Natural killer cell treated with Interleukin-12 subunit alpha and Interleukin-12 subunit beta and Interleukin-15 and Interleukin-18, amount 100 ng/mL, for 72 hours (primary cell): ENCODE data around the gene NPY4R2. TPM values are rescaled to one million over a fixed set of nuclear protein-coding genes. Genes with fewer than 3 reads are reported as not detected.
"Not testable (repeated sequence)": the region's sequence is repeated elsewhere in the genome, so short reads cannot be mapped to it uniquely, and the experiment has no call there.

ENCODE experiments used
- ATAC-seq, 2 donors: fragments of 150-1000 bp; cut with Tn5 transposase in 1 of 2; sonication (Bioruptor Pico), chemical (Tn5 transposase) in 1 of 2; 2 replicates each; pipeline ENCODE4 v1.10.0; 2021
- DNase-seq: peaks from one replicate; pipeline ENCODE4 v3.0.0; 2022; ENCODE audit warnings: low spot score
- H3K27ac Mint-ChIP-seq, 2 donors: 1 replicate in 1 of 2; 2 replicates in 1 of 2; pipeline ENCODE4 v1.8.0; 2022; ENCODE audit warnings: mixed read lengths in 2 of 2, mild to moderate bottlenecking in 1 of 2, moderate library complexity in 1 of 2
- H3K27me3 Mint-ChIP-seq, 2 donors: 1 replicate in 1 of 2; 2 replicates in 1 of 2; pipeline ENCODE4 v1.8.0; 2022; ENCODE audit warnings: mixed read lengths in 2 of 2
- H3K36me3 Mint-ChIP-seq: one replicate; pipeline ENCODE4 v1.8.0; 2022; ENCODE audit warnings: mixed read lengths
- H3K4me1 Mint-ChIP-seq, 2 donors: 1 replicate in 1 of 2; 2 replicates in 1 of 2; pipeline ENCODE4 v1.8.0; 2022; ENCODE audit warnings: low read depth in 2 of 2, mixed read lengths in 2 of 2, mild to moderate bottlenecking in 1 of 2
- H3K4me3 Mint-ChIP-seq: one replicate; pipeline ENCODE4 v1.8.0; 2022; ENCODE audit warnings: mixed read lengths
- H3K9me3 Mint-ChIP-seq: 2 replicates; pipeline ENCODE4 v1.8.0; 2022; ENCODE audit warnings: mixed read lengths
- total RNA-seq, 2 donors: library from RNA; stranded (reverse); gene quantifications; one replicate each; pipeline ENCODE4 v1.2.3, GENCODE V29; 2022

The NPY4R2 gene
- total RNA-seq, 2 donors from 2014 or later, result not detected

DNA sequence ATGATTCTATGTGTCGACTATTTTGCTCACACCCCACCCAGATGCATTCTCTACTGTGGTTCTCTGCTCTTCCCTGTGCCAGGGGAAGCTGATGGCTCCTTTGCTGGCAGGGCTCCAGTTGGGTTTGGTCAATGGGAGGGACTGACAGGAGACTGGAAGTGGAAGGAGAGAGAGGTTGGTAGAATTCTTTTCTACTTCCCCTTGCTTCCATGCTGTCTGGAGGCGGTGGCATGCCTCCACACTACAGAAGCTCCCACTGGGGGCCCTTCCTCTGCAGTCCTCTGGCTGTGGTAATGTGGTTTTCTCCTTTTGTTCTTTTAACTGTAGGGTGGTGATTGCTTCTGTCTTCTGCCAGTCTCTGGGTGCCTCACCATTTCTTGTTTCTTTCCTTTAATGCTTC is 4.4 kb upstream of the NPY4R2 start:
- H3K4me1 Mint-ChIP-seq, H3K4me3 Mint-ChIP-seq, H3K9me3 Mint-ChIP-seq, DNase-seq, H3K27ac Mint-ChIP-seq, H3K27me3 Mint-ChIP-seq, H3K36me3 Mint-ChIP-seq, ATAC-seq: not testable (repeated sequence)

DNA sequence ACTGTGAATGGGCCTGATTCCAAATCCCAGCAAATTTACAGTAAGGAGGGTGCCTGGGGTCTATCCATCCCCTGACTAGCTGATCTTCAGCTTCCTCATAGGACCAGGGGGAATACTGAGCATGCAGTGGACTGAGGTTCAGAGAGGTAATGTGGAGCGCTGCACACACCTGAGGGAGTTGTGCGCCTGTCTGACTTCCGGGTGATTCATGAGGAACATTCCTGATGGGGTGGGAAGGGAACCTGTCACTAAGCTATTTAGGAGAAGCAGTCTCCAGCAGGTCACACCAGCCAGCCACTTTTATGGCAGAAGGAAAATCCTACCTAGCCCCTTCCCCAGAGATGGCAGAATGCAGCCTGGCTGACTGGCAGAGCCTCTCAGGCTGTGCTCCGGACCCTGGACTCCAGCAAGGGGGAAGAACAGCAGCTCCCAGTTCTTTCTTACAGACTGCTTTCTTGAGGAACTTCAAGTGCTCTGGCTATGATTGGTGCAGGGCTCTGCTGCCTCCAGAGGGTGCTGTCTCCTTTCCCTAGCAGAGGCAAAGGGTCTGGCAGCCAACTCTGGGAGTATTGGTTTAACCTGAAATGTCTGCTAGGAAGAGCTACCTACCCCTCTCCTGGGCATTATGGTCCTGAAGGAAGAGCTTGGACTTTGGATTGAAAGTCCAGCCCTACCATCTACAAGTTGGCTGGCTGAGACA is 2.5 kb upstream of the NPY4R2 start:
- not testable (repeated sequence) for DNase-seq, H3K27me3 Mint-ChIP-seq, H3K4me3 Mint-ChIP-seq, H3K9me3 Mint-ChIP-seq, ATAC-seq, H3K4me1 Mint-ChIP-seq, H3K36me3 Mint-ChIP-seq, H3K27ac Mint-ChIP-seq

DNA sequence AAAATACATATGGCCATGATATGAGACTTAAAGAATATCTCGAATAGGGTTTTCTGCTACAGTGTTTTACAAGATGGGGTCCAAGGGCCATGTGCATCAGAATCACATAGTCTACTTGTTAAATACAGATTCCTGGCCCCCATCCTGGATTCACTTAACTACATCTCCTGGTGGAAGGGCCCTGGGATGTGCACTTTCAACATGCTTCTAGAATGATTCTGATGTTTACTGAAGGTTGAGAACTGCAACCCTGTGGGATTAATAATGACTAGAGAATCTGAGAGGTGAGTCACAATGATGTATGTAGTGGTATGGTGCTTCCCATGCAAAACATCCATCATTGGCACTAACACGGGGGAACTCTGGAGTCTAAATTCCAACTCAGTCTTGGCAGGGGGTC is 2.1 kb downstream of the NPY4R2 start:
- not testable (repeated sequence) for H3K27ac Mint-ChIP-seq, H3K36me3 Mint-ChIP-seq, H3K4me1 Mint-ChIP-seq, DNase-seq, H3K4me3 Mint-ChIP-seq, H3K27me3 Mint-ChIP-seq, H3K9me3 Mint-ChIP-seq, ATAC-seq

DNA sequence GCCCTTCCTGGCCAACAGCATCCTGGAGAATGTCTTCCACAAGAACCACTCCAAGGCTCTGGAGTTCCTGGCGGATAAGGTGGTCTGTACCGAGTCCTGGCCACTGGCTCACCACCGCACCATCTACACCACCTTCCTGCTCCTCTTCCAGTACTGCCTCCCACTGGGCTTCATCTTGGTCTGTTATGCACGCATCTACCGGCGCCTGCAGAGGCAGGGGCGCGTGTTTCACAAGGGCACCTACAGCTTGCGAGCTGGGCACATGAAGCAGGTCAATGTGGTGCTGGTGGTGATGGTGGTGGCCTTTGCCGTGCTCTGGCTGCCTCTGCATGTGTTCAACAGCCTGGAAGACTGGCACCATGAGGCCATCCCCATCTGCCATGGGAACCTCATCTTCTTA is 4.0 kb downstream of the NPY4R2 start:
- ATAC-seq, result peak in 1 of 2 donors; percentile 8
- H3K27me3 Mint-ChIP-seq, H3K4me1 Mint-ChIP-seq, H3K9me3 Mint-ChIP-seq, H3K36me3 Mint-ChIP-seq, DNase-seq, H3K4me3 Mint-ChIP-seq, H3K27ac Mint-ChIP-seq: not testable (repeated sequence)

DNA sequence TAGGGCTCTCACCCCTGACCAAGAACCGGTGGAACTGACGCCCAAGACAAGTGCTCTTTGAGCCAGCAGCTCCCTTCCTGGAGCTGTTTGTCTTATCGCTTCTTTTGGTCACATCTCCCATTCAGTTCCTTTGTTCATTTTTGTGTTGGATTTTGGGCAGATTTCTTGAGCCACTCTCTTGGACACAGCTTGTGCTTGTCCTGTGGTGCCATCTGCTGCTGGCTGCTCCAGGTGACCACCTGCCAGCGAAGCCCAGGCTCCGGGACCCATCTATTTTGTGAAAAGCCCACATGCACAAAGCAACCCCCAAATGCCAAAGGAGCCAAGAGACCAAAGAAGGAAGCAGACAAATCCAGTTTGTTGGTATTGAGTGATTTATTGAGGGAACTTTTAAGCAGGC is 6.2 kb downstream of the NPY4R2 start:
- H3K27ac Mint-ChIP-seq, H3K4me1 Mint-ChIP-seq, ATAC-seq, H3K36me3 Mint-ChIP-seq, H3K27me3 Mint-ChIP-seq, H3K4me3 Mint-ChIP-seq, H3K9me3 Mint-ChIP-seq, DNase-seq: not testable (repeated sequence)

DNA sequence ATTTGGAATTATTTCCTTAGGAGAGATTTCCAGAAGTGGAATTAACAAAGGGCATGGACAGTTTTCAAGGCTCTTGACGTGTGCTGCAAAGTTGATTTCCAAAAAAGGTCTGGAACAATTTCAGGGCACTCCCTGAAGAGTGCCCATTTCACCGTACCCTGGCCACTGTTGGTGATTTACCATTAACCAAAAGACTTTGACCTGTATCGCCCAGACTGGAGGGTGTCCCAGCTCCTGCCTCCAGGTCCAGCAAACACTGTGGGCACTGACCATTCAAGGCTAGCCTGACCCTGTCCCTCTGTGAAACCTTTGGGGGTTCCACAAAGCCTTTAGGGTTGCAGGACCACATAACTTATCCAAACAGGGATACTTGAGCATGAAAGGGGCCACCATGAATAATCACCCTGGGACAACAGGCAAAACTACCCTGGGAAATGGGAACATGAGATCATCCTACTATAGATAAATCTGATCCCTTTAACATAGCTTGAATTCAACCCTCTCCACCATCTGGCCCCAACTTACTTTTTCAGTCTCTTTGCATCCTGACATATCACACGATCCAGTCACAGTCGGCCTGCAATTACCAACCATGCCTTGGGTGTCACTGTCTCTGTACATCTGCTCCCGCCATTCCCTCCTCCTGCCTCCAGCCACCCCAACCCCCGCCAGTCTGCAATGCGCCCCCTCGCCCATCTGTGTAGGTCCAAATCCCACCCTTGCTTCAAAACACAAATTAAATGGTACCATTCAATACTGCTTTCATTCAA is 8.9 kb downstream of the NPY4R2 start:
- H3K27ac Mint-ChIP-seq, H3K27me3 Mint-ChIP-seq, H3K36me3 Mint-ChIP-seq, DNase-seq, H3K4me3 Mint-ChIP-seq, H3K9me3 Mint-ChIP-seq, ATAC-seq, H3K4me1 Mint-ChIP-seq: not testable (repeated sequence)

DNA sequence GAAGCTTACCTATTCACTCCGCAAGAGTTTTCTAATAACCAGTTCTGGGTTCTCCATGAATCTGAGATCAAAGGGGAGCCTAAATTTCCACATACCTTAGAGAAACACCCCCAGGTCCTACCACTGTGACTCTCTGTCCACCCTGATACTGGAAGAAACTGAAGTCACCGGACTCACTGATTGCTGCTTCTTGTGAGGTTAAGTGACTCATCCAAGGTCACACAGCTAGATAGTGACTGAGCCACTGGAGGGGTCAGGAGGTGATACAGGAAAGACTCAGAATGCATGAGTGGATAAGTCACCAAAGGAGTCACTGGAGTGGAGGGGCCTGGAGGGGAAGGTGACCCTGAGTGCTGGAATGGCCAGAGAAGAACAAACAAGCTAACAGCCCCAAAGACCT is 9.8 kb downstream of the NPY4R2 start:
- not testable (repeated sequence) for H3K36me3 Mint-ChIP-seq, DNase-seq, ATAC-seq, H3K4me3 Mint-ChIP-seq, H3K27ac Mint-ChIP-seq, H3K4me1 Mint-ChIP-seq, H3K9me3 Mint-ChIP-seq, H3K27me3 Mint-ChIP-seq

DNA sequence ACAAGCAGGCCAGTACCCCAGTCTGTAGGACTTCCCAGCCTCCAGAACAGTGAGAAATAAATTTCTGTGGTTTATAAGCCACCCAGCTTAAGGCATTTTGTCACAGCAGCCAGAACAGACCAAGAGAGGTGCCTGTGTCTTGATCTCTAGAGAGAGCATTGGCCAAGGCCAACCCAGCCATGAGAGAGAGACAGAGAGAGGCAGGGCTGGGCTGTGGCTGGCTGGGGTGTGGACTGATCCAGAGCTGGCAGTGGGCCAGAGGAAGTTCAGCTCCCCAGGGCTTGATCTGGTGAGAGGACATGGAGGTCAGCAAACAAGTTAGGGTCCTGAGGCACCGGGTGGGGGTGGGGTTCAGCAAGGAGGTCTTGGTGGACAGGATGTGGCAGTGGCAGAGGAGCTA is 14.4 kb downstream of the NPY4R2 start:
- not testable (repeated sequence) for H3K4me3 Mint-ChIP-seq, H3K9me3 Mint-ChIP-seq, H3K4me1 Mint-ChIP-seq, H3K27me3 Mint-ChIP-seq, DNase-seq, H3K27ac Mint-ChIP-seq, ATAC-seq, H3K36me3 Mint-ChIP-seq

DNA sequence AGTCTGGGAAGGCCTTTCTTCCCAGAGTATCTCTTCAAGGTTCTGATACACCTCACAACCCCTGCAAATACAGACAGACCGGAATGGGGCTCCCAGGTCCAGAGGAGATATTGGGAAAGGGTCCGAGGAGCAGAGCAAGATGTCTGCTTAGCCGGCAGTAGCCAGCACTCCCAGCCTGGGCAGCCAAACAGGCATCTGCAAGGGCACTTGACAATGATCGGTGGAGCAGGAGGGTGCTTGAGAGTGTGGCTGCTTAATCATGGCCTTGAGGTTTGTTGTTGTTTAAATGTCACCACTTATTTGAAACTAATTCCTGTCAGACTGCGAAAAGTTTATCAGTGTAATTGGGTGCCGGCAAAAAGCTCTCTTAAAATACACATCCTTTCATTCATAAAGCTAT is 15.0 kb downstream of the NPY4R2 start:
- not testable (repeated sequence) for ATAC-seq, H3K4me1 Mint-ChIP-seq, H3K4me3 Mint-ChIP-seq, H3K27me3 Mint-ChIP-seq, DNase-seq, H3K36me3 Mint-ChIP-seq, H3K27ac Mint-ChIP-seq, H3K9me3 Mint-ChIP-seq

DNA sequence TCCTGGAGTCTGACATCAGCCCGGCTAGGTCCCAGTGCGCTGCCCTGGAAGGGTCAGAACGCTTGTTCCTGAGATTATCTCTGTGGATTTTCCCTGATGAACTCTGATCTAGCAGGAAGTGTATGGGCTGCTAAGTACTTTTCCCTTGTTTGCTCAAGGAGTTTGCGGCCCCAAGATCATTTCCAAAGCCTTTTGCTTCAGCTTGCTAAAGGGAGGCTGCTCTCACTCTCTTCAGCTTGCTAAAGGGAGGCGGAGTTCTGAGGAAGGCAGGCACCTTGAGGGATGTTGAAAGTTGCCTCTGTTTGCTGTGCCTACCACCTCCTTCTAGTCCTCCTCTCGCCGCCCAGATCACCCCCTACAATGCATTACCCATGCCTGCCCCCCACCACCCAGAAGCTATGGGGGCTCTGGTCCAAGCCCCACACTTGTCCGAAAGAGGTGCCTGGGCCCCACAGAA is 18.3 kb downstream of the NPY4R2 start:
- H3K4me1 Mint-ChIP-seq, H3K36me3 Mint-ChIP-seq, H3K4me3 Mint-ChIP-seq, DNase-seq, H3K27me3 Mint-ChIP-seq, ATAC-seq, H3K9me3 Mint-ChIP-seq, H3K27ac Mint-ChIP-seq: not testable (repeated sequence)

DNA sequence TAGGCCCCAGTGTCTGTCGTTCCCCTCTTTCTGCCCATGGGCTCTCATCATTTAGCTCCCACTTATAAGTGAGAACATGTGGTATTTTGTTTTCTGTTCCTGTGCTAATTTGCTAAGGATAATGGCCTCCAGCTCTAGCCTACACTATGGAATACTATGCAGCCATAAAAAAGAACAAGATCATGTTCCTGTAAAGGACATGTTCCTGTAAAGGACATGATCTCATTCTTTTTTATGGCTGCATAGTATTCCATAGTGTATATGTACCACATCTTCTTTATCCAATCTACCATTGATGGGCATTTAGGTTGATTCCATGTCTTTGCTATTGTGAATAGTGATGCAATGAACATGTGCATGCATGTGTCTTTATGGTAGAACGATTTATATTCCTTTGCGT is 19.2 kb downstream of the NPY4R2 start:
- not testable (repeated sequence) for H3K4me1 Mint-ChIP-seq, ATAC-seq, H3K4me3 Mint-ChIP-seq, H3K27ac Mint-ChIP-seq, H3K9me3 Mint-ChIP-seq, H3K27me3 Mint-ChIP-seq, H3K36me3 Mint-ChIP-seq, DNase-seq

DNA sequence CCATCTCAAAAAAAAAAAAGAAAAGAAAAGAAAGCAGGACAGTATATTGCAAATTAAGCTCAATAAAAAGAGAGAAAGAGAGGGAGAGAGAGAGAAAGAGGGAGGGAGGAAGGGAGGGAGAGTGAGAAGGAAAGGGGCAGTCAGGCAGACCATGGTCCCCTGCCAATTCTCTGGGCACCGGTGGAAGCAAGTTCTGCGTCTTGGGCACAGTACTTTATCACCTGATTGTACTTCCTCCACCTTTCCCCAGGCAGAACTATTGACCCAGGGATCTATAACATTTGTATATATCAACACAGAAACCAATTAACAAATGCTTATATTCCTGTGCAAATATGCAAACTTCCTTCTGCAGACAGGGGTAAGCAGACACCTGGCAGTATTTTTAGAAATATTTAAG is 22.4 kb downstream of the NPY4R2 start:
- not testable (repeated sequence) for H3K4me1 Mint-ChIP-seq, ATAC-seq, H3K27me3 Mint-ChIP-seq, DNase-seq, H3K4me3 Mint-ChIP-seq, H3K9me3 Mint-ChIP-seq, H3K36me3 Mint-ChIP-seq, H3K27ac Mint-ChIP-seq

DNA sequence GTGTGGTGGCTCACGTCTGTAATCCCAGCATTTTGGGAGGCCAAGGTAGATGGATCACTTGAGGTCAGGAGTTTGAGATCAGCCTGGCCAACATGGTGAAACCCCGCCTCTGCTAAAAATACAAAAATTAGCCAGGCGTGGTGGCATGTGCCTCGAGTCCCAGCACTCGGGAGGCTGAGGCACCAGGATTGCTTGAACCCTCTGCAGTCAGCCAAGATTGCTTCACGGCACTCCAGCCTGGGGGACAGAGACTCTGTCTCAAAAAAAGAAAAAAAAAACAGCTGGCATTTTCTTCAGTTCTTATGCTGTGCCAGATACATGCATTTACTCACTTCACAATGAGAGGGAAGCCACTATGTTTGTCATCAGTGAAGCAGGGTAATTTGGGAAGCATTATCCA is 22.9 kb downstream of the NPY4R2 start:
- not testable (repeated sequence) for H3K9me3 Mint-ChIP-seq, H3K4me3 Mint-ChIP-seq, H3K27me3 Mint-ChIP-seq, DNase-seq, H3K36me3 Mint-ChIP-seq, ATAC-seq, H3K4me1 Mint-ChIP-seq, H3K27ac Mint-ChIP-seq

DNA sequence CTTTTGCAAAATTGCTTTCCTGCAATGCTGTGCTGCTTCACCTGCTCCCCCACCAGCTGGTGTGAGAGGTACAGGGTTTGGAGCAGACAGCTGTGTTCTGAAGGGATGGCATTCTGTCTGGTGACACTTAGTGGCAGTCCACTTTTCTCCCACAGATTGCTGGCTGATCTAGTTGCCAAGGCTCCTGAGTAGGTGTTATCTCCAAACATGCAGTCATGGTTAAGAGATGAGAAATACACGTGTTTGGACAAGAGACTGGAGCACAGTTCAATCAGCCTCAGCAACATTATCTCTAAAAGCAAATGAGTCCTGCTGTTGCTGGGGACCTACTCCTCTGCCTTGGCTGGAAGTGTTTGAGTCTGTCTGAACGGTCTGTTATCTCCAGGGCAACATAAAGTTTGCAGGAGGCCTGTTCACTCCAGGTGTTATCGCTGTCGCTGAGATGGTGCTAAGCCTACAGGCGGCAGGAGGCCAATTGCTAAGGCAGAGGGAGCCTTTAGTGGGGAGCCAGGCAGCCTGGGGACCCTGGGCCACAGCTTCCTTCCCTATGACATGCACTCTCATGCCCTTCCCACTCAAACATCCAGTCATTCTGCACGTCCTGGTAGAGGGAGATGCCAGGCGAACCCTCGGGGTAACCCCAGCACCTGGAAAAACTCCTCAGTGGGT is 24.0 kb downstream of the NPY4R2 start:
- H3K4me3 Mint-ChIP-seq, ATAC-seq, DNase-seq, H3K9me3 Mint-ChIP-seq, H3K27ac Mint-ChIP-seq, H3K27me3 Mint-ChIP-seq, H3K36me3 Mint-ChIP-seq, H3K4me1 Mint-ChIP-seq: not testable (repeated sequence)
